Right lobe of liver (tissue), 6 donors: Measurements from ENCODE around the gene LZTR1. TPM values are rescaled to one million over a fixed set of nuclear protein-coding genes. Genes with fewer than 3 reads are reported as not detected.
A peak's percentile ranks its signal among the peaks of the same experiment; 100 is the strongest.

ENCODE experiments used
- ATAC-seq, 4 donors: fragments of 200-7000 bp; cut with Tn5 transposase; one replicate each; pipeline ENCODE4 v1.9.1; 2020; ENCODE audit warnings: mild to moderate bottlenecking in 4 of 4, moderate library complexity in 4 of 4
- DNase-seq, 3 donors: peaks; one replicate each; pipeline ENCODE4 v3.0.0-alpha.2; 2020
- H3K27ac ChIP-seq, 3 donors: fragments of 200-600 bp; one replicate each; pipeline ENCODE4 v1.8.0; 2022
- H3K27me3 ChIP-seq, 2 donors: fragments of 200-600 bp; one replicate each; pipeline ENCODE4 v1.8.0; 2022
- H3K36me3 ChIP-seq, 4 donors: fragments of 200-600 bp; sonication (generic) in 1 of 4; one replicate each; pipeline versions ENCODE4 v1.5.1 to v1.8.0; 2017 to 2022; ENCODE audit warnings: control low read depth in 1 of 4
- H3K4me1 ChIP-seq, 4 donors: fragments of 200-600 bp; sonication (generic) in 1 of 4; one replicate each; pipeline versions ENCODE4 v1.5.1 to v1.8.0; 2017 to 2022; ENCODE audit warnings: control low read depth in 1 of 4
- H3K4me3 ChIP-seq, 3 donors: fragments of 200-600 bp; one replicate each; pipeline ENCODE4 v1.8.0; 2022
- H3K9me3 ChIP-seq, 4 donors: fragments of 200-600 bp; sonication (generic) in 1 of 4; one replicate each; pipeline versions ENCODE4 v1.5.1 to v1.8.0; 2017 to 2022; ENCODE audit warnings: control low read depth in 1 of 4
- CTCF ChIP-seq, 4 donors: fragments of 200-600 bp in 3 of 4; fragments of 450-650 bp in 1 of 4; IDR thresholded peaks; one replicate each; pipeline versions ENCODE4 v1.5.1 to v1.8.0; 2016 to 2022; ENCODE audit warnings: antibody characterized with exemption in 4 of 4, mild to moderate bottlenecking in 2 of 4
- POLR2A ChIP-seq: fragments of 450-650 bp; IDR thresholded peaks from one replicate; pipeline ENCODE4 v1.6.1; 2017; ENCODE audit warnings: antibody characterized with exemption, mild to moderate bottlenecking
- WGBS: methylation state at CpG from one replicate; pipeline ENCODE4 v1.1.6; 2018; ENCODE audit warnings: low coverage, low lambda C conversion rate; ENCODE audit not compliant: insufficient coverage; ENCODE audit errors: missing lambda C conversion rate; 5-methylcytosine and 5-hydroxymethylcytosine counted together
- intact Hi-C, 2 donors: fragments of 100-400 bp; cut with DNase I; formaldehyde crosslinking; loops; one replicate each; pipeline versions ENCODE4 v1.11.2 to v1.14.1; 2022
- total RNA-seq, 6 experiments: library from RNA; depleted of rRNA in 2 of 6; stranded (reverse); fragments of >200 nt in 2 of 6; fragmentation: NEBNext Ultra II Directional in 3 of 6; extraction: Animal tissue kit (Norgen Biotek cat#: 25700) in 3 of 6; gene quantifications; one replicate each; pipeline versions ENCODE4 v1.1.0 to v1.2.4, GENCODE V29; 2016 to 2023
- donor health status: DM: no; HTN: yes; CAD: no.
- donor health status: DM: no; HTN: no; CAD: no.
- donor health status: DM: no; HTN: no; CAD: no.
- donor health status: DM: no; HTN: yes; CAD: no.
- donor health status: DM: no; HTN: yes; CAD: no.

The LZTR1 gene
- total RNA-seq, 6 experiments from 2014 or later = 22.7 to 33.3 (median 27.0) TPM

GRCh38 chr22:20951151-20951931 lies 30.8 kb upstream of the LZTR1 start:
- Histone ChIP-seq H3K9me3 (no peaks in the 10 kb centered on the region), H3K27me3 (no peaks in the 10 kb centered on the region), H3K27ac (peak overlapping the region; percentile 37 to 86 (median 85)), H3K4me1 (peaks cover 0 to 60% (median 27%) of the 10 kb centered on the region in 4 donors), H3K4me3 (no peak overlapping the region), H3K36me3 (peaks cover 0 to 14% (median 6%) of the 10 kb centered on the region in 4 donors)
- peak; percentile 6 to 43 (median 27) for ATAC-seq
- TF ChIP-seq POLR2A = no peak
- no peak for TF ChIP-seq CTCF (IDR thresholded peaks at IDR 0.05)
- intact Hi-C loops = no loop called here
- WGBS = 57% methylated on average over 9 of the region's 10 CpGs
- DNase-seq = no peak

- Histone ChIP-seq H3K27me3 (no peaks in the 10 kb centered on the region), H3K36me3 (peaks cover 0 to 14% (median 6%) of the 10 kb centered on the region in 4 donors), H3K4me1 (peaks cover 0 to 60% (median 28%) of the 10 kb centered on the region in 4 donors), H3K9me3 (no peaks in the 10 kb centered on the region), H3K27ac (peak overlapping the region; percentile 56 to 86 (median 85)), H3K4me3 (no peak overlapping the region)
- intact Hi-C loops = no loop called here
- WGBS = 54% methylated on average over 6 of the region's 8 CpGs
- DNase-seq (peak; percentile 58 to 82 (median 78)), ATAC-seq (peak; percentile 62 to 76 (median 66))
- peak in 1 of 4 donors; percentile 13 for TF ChIP-seq CTCF (IDR thresholded peaks at IDR 0.05)
- TF ChIP-seq POLR2A = no peak
Measured at GRCh38 chr22:20951932-20952380, 30.1 kb upstream of the LZTR1 start.

DNA sequence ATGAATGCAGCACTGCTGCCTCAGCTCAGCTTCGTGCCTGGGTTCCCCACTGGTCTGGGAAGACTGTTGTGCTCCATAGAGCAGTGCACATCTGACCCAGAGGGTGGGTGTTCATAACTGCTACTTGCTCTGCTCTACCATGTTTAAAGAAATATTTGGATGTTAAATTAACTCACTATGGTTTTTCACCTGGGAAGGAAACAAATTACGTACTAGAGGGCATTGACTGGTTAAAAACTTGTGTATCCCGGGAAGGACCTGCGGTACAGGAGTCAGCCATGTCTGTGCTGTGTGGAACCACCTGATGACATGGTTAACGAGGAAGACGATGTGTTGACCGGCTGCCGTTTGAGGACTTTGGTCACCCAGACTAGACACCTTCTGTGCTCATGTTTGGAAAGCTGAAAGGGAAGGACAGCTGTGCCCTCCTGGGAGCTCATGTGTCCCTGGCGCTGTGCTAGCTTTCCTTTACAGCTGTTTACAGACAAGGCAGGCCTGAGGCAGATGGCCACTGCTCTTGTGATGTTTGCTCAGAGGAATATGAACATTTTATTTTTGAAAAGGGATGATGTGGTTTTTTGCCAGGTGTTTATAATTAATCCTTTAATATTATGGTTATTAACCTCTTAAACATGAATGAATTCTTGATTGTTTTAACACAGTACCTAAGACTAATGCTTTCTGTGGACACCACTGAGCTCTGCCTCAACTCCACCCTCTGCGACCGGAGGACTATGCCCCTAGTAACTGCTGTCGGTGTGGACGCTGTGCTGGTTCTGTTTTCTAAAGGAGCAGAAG lies 29.4 kb upstream of the LZTR1 start:
- intact Hi-C loops = no loop called here
- ATAC-seq = peak; percentile 61 to 71 (median 62)

GRCh38 chr22:20953342-20953608 lies 28.8 kb upstream of the LZTR1 start:
- intact Hi-C loops = no loop called here
- DNase-seq (no peak), ATAC-seq (no peak)
- 57% methylated on average over 3 of the region's 3 CpGs for WGBS
- Histone ChIP-seq H3K4me1 (peaks cover 0 to 51% (median 25%) of the 10 kb centered on the region in 4 donors), H3K36me3 (peaks cover 0 to 14% (median 6%) of the 10 kb centered on the region in 4 donors), H3K4me3 (no peak overlapping the region), H3K27me3 (no peaks in the 10 kb centered on the region), H3K9me3 (no peaks in the 10 kb centered on the region), H3K27ac (peak overlapping the region; percentile 56 to 86 (median 85))
- TF ChIP-seq POLR2A = no peak
- no peak for TF ChIP-seq CTCF (IDR thresholded peaks at IDR 0.05)

More for the DNA sequence above, 29.4 kb upstream of the LZTR1 start:
- Histone ChIP-seq H3K27ac (peak overlapping the region; percentile 56 to 86 (median 85)), H3K4me3 (no peak overlapping the region), H3K36me3 (peaks cover 0 to 14% (median 6%) of the 10 kb centered on the region in 4 donors), H3K9me3 (no peaks in the 10 kb centered on the region), H3K27me3 (no peaks in the 10 kb centered on the region), H3K4me1 (peaks cover 0 to 56% (median 28%) of the 10 kb centered on the region in 4 donors)
- 56% methylated on average over 12 of the region's 13 CpGs for WGBS
- peak; percentile 53 to 83 (median 82) for DNase-seq
- TF ChIP-seq POLR2A (no peak), CTCF (IDR thresholded peaks at IDR 0.05) (no peak)
